Stomach (tissue), 4 donors: ENCODE measurements around the gene KCNH8.

Experiments used
- CTCF ChIP-seq, 7 experiments: fragments of 450-650 bp in 4 of 7; fragments of 200-600 bp in 3 of 7; sonication (generic) in 3 of 7; IDR thresholded peaks; one replicate each; pipeline ENCODE4 v1.5.1; 2016 to 2019; ENCODE audit warnings: antibody characterized with exemption in 7 of 7, control low read depth in 2 of 7, mild to moderate bottlenecking in 1 of 7
- POLR2A ChIP-seq, 4 donors: fragments of 450-650 bp; IDR thresholded peaks; one replicate each; pipeline ENCODE4 v1.6.1; 2016; ENCODE audit warnings: antibody characterized with exemption in 4 of 4, control low read depth in 2 of 4, mild to moderate bottlenecking in 1 of 4, moderate library complexity in 1 of 4

- TF ChIP-seq POLR2A (IDR thresholded peaks at IDR 0.05): no peak
- TF ChIP-seq CTCF (IDR thresholded peaks at IDR 0.05): no peak
These were observed 284.4 kb downstream of the KCNH8 start for GRCh38 chr3:19432669-19433068.
